Retinal pigment epithelial cell (primary cell): ENCODE results near the gene HDAC7.

ENCODE experiments used
- DNase-seq: peaks from one replicate; pipeline ENCODE4 v3.0.0-alpha.2; 2010; ENCODE audit warnings: low read depth
- H3K4me3 ChIP-seq: 2 replicates; pipeline ENCODE4 v1.5.1; 2011; ENCODE audit warnings: mild to moderate bottlenecking, low read length, control low read depth, moderate library complexity
- TF ChIP-seq, protein P1 (sequence below): conservative IDR thresholded peaks from 2 replicates; pipeline ENCODE4 v1.5.1; 2011; ENCODE audit warnings: low read depth, low read length, control low read depth, inconsistent platforms

Gene HDAC7

DNA sequence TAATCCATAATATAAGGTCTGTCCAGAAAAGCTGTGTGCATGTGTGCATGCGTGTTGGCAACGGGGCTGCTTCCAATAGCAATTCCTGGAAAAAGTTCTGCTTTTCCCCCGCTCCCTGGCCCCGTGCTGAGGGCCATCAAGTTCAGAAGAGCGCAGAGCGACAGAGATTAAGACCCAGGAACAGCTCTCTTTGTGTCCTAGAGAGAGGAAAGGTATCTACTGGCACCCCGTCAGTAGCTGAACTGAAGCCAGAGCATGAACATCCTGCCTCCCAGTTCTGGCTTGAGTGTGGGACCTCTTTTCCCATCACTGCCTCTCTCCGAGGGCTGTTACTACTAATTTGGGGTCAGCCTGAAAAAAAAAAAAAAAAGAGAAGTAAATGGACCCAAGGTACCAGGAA is 15.5 kb downstream of the HDAC7 start:
- TF ChIP-seq, protein P1, sequence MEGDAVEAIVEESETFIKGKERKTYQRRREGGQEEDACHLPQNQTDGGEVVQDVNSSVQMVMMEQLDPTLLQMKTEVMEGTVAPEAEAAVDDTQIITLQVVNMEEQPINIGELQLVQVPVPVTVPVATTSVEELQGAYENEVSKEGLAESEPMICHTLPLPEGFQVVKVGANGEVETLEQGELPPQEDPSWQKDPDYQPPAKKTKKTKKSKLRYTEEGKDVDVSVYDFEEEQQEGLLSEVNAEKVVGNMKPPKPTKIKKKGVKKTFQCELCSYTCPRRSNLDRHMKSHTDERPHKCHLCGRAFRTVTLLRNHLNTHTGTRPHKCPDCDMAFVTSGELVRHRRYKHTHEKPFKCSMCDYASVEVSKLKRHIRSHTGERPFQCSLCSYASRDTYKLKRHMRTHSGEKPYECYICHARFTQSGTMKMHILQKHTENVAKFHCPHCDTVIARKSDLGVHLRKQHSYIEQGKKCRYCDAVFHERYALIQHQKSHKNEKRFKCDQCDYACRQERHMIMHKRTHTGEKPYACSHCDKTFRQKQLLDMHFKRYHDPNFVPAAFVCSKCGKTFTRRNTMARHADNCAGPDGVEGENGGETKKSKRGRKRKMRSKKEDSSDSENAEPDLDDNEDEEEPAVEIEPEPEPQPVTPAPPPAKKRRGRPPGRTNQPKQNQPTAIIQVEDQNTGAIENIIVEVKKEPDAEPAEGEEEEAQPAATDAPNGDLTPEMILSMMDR = no peak
- no peak overlapping the region for H3K4me3 ChIP-seq
- DNase-seq = no peak

DNA sequence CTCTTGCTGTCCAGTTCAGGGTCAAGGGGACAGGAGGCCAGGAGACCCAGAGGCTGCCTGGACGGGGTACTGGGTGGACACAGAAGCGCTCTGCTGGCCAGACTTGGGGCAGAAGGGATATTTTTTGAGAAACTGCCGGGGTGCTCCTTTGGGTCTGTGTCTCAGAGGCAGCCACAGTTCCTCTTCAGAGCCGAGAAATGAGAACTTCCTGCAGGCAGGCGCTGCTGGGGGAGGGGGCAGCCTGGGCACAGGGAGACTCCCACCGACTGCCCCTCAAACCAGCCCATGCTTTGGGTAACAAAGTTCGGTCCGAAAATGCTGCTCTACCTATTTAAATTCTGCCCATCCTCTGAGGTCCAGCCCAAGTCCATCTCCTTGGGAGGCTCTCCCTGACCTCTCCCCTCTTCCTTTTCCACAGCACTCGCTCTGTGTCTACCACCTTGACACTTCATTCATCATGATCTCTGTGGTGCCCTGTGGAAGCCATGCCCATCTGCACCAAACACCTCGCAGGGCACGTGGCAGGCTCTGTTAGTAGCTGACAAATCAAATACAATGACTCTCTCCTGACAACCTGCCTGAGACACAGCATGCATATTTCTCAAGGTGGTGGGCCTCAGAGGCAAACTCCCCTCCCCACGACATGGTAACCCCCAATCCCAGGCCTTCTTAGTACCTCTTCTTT is 16.4 kb downstream of the HDAC7 start:
- TF ChIP-seq, protein P1 = no peak
- no peak overlapping the region for H3K4me3 ChIP-seq
- no peak for DNase-seq

DNA sequence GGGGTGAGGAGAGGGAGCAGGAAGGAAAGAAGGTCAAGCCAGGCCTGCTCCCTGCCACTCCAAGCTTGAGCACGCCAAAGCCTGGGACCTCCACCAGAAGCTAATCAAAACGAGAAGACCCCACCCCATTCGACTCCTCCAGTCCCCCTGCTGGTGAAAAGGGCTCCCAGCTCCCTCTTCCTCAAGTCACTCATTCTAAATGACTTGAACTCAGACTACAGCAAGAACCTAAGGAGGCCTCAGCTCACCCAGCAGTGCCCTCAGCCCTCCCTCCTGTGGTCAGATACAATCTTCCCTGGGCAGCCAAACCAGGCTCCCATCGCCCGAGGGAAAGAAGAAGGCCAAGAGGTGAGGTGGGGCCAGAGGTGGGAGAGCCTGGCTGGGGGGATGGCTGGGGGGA is 17.4 kb downstream of the HDAC7 start:
- TF ChIP-seq, protein P1 = peak; percentile 57
- H3K4me3 ChIP-seq = no peak overlapping the region
- no peak for DNase-seq

DNA sequence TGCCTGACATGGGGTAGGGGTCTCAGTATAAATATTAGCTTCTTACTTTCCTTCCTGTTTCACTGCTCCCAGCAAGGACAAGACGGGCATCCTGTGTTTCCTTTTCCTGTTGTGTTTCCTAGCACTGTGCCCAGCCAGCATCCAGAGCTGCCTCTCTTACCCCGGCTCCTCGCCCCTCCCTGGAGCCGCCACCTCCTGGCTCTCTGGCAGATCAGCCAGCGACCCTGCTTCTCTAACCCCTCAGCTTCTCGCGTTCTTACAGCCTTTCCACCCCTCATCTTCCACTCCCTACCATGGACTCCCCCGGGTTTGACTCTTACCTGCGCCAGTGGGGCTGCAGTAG is 17.8 kb downstream of the HDAC7 start:
- DNase-seq = no peak
- no peak overlapping the region for H3K4me3 ChIP-seq

DNA sequence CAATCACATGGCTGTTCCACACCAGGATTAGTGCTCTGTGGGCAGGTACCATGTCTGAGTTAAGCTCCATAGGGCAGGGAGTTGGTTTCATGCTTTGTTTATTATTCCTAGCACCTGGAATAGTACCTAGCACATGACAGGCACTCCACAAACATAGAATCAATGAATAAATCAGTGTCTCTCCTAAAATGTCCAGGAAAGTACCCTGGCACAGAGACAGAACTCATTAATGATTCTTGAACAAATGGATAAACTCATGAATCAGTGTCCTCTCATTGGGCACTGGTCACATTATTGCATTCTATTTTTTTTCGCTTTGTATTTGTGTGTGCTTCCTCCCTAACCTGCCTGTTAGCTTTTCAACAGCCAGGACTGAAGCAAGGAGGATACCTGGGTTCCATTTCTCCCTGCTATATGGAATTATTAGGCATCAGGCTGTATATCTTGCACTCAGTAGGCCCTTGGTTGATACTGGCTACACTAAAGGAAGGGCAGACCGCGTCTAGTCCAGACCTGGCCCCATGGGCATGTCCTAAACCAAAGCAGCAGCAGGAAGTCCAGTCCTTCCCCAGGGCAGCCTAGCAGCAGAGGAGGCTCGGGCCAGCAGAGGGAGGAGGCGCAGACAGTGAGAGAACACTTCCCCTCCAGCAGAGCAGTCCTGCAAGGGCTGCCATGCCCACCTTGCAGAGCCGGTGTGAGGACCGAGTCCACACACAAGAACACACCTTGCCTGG is 18.4 kb downstream of the HDAC7 start:
- TF ChIP-seq, protein P1 = peak; percentile 35
- no peak overlapping the region for H3K4me3 ChIP-seq
- DNase-seq = no peak

More for the DNA sequence above, 17.8 kb downstream of the HDAC7 start:
- TF ChIP-seq, protein P1 = no peak

DNA sequence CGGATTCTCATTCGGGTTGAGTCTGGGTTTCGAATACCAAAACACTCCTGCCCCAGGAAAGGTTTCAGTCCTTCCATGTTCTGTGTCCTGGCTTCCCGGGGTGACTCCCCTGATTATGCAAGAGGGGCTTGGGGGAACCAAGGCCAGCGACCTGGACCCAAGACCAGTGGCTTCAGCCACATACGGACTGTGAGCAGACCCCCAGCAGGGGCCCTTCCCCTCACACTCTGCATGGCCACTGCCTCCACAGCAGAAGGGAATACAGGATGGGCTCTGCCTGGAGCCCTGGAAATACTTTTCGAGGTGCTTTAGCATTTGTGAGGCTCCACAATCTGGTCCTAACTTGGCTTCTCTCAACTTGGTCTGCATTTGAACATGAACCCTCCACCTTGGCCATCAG is 19.1 kb downstream of the HDAC7 start:
- TF ChIP-seq, protein P1 = no peak
- H3K4me3 ChIP-seq = no peak overlapping the region
- no peak for DNase-seq
